Liver (tissue), 3 donors: ENCODE results near the gene APBA1.

ENCODE experiments used
- CTCF ChIP-seq: fragments of 150-350 bp; IDR thresholded peaks from 2 replicates; pipeline ENCODE4 v1.5.1; 2017; ENCODE audit warnings: improper control_type of control experiment, low read depth, low read length; ENCODE audit not compliant: missing input control
- FOXA1 ChIP-seq: IDR thresholded peaks from 2 replicates; pipeline ENCODE4 v1.6.1; 2016; ENCODE audit warnings: antibody characterized with exemption
- GABPA ChIP-seq, 2 donors: IDR thresholded peaks in 1 of 2; conservative IDR thresholded peaks in 1 of 2; 2 replicates each; pipeline ENCODE4 v1.6.1; 2016; ENCODE audit warnings: antibody characterized with exemption in 2 of 2, mild to moderate bottlenecking in 1 of 2, moderate library complexity in 1 of 2
- SP1 ChIP-seq: IDR thresholded peaks from 2 replicates; pipeline ENCODE4 v1.6.1; 2018; ENCODE audit warnings: antibody characterized with exemption, mild to moderate bottlenecking
- TAF1 ChIP-seq: conservative IDR thresholded peaks from 2 replicates; pipeline ENCODE4 v1.6.1; 2016; ENCODE audit warnings: antibody characterized with exemption, mild to moderate bottlenecking
- YY1 ChIP-seq: IDR thresholded peaks from 2 replicates; pipeline ENCODE4 v1.6.1; 2016; ENCODE audit warnings: antibody characterized with exemption, mild to moderate bottlenecking
- donor health status: healthy.
- donor health status: healthy.

GRCh38 chr9:69622676-69623075 is 49.5 kb downstream of the APBA1 start:
- TF ChIP-seq GABPA (IDR thresholded peaks at IDR 0.05 in 1 of 2, conservative IDR thresholded peaks at IDR 0.05 in 1 of 2) (no peak), FOXA1 (no peak), TAF1 (no peak), CTCF (no peak), YY1 (no peak), SP1 (no peak)
